Osteoblast (primary cell): Measurements from ENCODE around the gene ISCA1. TPM values are rescaled to one million over a fixed set of nuclear protein-coding genes. Genes with fewer than 3 reads are reported as not detected.

Source experiments
- DNase-seq: peaks from one replicate; pipeline ENCODE4 v3.0.0; 2011; ENCODE audit warnings: low spot score, mixed read lengths; ENCODE audit not compliant: insufficient read length; ENCODE audit errors: missing footprints
- H2AFZ ChIP-seq: 2 replicates; pipeline ENCODE4 v1.6.0; 2011; ENCODE audit warnings: mild to moderate bottlenecking, low read length
- H3K27ac ChIP-seq: 2 replicates; pipeline ENCODE4 v1.5.1; 2011; ENCODE audit warnings: mild to moderate bottlenecking, low read depth, low read length, moderate library complexity
- H3K27me3 ChIP-seq: 2 replicates; pipeline ENCODE4 v1.6.0; 2012; ENCODE audit warnings: mild to moderate bottlenecking, control low read depth, inconsistent platforms, low read length, moderate library complexity; ENCODE audit not compliant: insufficient read depth
- H3K36me3 ChIP-seq: 2 replicates; pipeline ENCODE4 v1.5.1; 2011; ENCODE audit warnings: mild to moderate bottlenecking, low read length, control low read depth, moderate library complexity; ENCODE audit not compliant: insufficient read depth
- H3K4me1 ChIP-seq: 2 replicates; pipeline ENCODE4 v1.5.1; 2011; ENCODE audit warnings: mild to moderate bottlenecking, low read length, control low read depth, moderate library complexity; ENCODE audit not compliant: insufficient read depth
- H3K4me2 ChIP-seq: 2 replicates; pipeline ENCODE4 v1.6.0; 2011; ENCODE audit warnings: mild to moderate bottlenecking, low read length; ENCODE audit not compliant: insufficient read depth
- H3K4me3 ChIP-seq: fragments of 200-600 bp; sonication (generic); 3 replicates; pipeline ENCODE4 v1.5.1; 2012; ENCODE audit warnings: mild to moderate bottlenecking, low read length, inconsistent platforms; ENCODE audit not compliant: insufficient read depth
- H3K79me2 ChIP-seq: 2 replicates; pipeline ENCODE4 v1.6.0; 2012; ENCODE audit warnings: mild to moderate bottlenecking, low read length, control low read depth, inconsistent platforms; ENCODE audit not compliant: insufficient read depth
- H3K9me3 ChIP-seq: 2 replicates; pipeline ENCODE4 v1.5.1; 2011; ENCODE audit warnings: low read depth, low read length, control low read depth
- H4K20me1 ChIP-seq: 2 replicates; pipeline ENCODE4 v1.6.0; 2012; ENCODE audit warnings: mild to moderate bottlenecking, low read length, control low read depth; ENCODE audit not compliant: insufficient read depth
- CTCF ChIP-seq: IDR thresholded peaks from 2 replicates; pipeline ENCODE4 v1.5.1; 2011; ENCODE audit warnings: mild to moderate bottlenecking, low read depth, low read length, moderate library complexity; ENCODE audit errors: extremely low read depth
- total RNA-seq: library from RNA; depleted of rRNA; stranded (reverse); fragments of >200 nt; gene quantifications from 2 replicates; pipeline ENCODE4 v1.2.3, GENCODE V29; 2012

The ISCA1 gene
- total RNA-seq, 1 donor: 34.7 TPM

- Histone ChIP-seq H3K27ac (no peak overlapping the region), H3K4me1 (peaks cover 6% of the 10 kb centered on the region), H2AFZ (no peak overlapping the region), H3K27me3 (no peaks in the 10 kb centered on the region), H3K36me3 (peaks cover 20% of the 10 kb centered on the region), H3K9me3 (no peaks in the 10 kb centered on the region), H3K4me2 (no peak overlapping the region), H3K79me2 (no peaks in the 10 kb centered on the region), H4K20me1 (no peaks in the 10 kb centered on the region), H3K4me3 (no peak overlapping the region)
- DNase-seq: no peak
- peak; percentile 35 for TF ChIP-seq CTCF
Measured at GRCh38 chr9:86287013-86287412, 4.7 kb upstream of the ISCA1 start.

GRCh38 chr9:86286278-86286677, 3.9 kb upstream of the ISCA1 start:
- no peaks in the 10 kb centered on the region for H3K27me3 ChIP-seq
- no peak overlapping the region for H2AFZ ChIP-seq
- H3K36me3 ChIP-seq: peaks cover 20% of the 10 kb centered on the region
- H3K79me2 ChIP-seq: peaks cover 7% of the 10 kb centered on the region
- no peak overlapping the region for H3K4me2 ChIP-seq
- H3K9me3 ChIP-seq: no peaks in the 10 kb centered on the region
- DNase-seq: no peak
- TF ChIP-seq CTCF: no peak
- H3K4me1 ChIP-seq: peaks cover 9% of the 10 kb centered on the region
- H4K20me1 ChIP-seq: no peaks in the 10 kb centered on the region
- H3K27ac ChIP-seq: no peak overlapping the region
- H3K4me3 ChIP-seq: no peak overlapping the region

DNA sequence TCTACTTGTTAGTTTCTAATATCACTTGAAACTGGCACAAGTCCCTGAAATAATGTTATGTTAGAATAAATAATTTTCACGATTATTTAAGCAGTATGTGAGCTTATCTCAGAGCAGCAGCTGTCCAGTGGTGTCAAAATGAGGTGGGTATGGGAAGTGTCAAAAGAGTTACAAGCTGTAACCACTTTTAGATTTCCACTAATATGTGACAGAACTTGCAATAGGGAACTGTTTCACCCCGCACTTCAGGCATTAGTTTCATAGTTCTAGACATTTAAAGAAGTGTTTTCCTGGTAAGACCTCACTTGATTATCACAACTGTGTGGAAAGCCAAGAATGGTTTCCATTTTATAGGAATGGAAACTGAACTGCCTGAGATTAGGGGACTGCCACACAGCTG, 2.9 kb upstream of the ISCA1 start:
- no peak for TF ChIP-seq CTCF
- Histone ChIP-seq H3K4me2 (no peak overlapping the region), H3K4me1 (peaks cover 16% of the 10 kb centered on the region), H3K9me3 (no peaks in the 10 kb centered on the region), H4K20me1 (no peaks in the 10 kb centered on the region), H3K27me3 (no peaks in the 10 kb centered on the region), H3K27ac (no peak overlapping the region), H3K36me3 (peaks cover 15% of the 10 kb centered on the region), H3K79me2 (peaks cover 16% of the 10 kb centered on the region), H3K4me3 (no peak overlapping the region), H2AFZ (no peak overlapping the region)
- no peak for DNase-seq

DNA sequence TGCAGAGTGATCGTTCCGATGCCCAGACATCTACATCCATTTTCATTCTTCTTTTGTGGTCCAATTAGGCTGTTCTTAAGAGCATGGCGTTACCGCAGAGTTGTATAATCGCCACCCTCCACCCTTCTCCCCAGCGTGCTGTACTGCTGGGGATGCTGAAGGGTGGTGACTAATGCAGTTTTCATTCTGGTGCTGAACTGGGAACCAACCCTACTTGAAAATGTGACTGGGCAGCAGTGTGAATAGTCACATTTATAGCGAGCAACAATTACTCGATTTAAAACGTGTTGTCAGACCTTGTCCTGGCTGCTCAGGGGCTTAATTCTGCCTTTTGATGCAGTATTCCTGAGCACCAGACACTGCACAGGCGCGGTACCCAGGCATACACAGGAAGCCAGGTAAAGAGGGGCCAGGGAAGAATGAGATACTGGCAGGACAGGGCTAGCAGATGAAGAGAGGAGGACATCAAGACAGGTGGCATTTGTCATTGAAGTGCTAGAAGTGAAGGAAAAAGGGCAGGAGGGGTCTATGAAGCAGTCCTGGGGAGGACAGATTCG, 719 bp upstream of the ISCA1 start:
- H3K79me2 ChIP-seq: peaks cover 36% of the 10 kb centered on the region
- no peaks in the 10 kb centered on the region for H3K9me3 ChIP-seq
- H4K20me1 ChIP-seq: no peaks in the 10 kb centered on the region
- peaks cover 6% of the 10 kb centered on the region for H3K36me3 ChIP-seq
- peak overlapping the region; percentile 83 for H3K4me2 ChIP-seq
- H3K4me3 ChIP-seq: peak overlapping the region; percentile 79
- peak overlapping the region; percentile 83 for H3K27ac ChIP-seq
- peak overlapping the region; percentile 75 for H2AFZ ChIP-seq
- peaks cover 16% of the 10 kb centered on the region for H3K4me1 ChIP-seq
- peak; percentile 94 for DNase-seq
- H3K27me3 ChIP-seq: no peaks in the 10 kb centered on the region
- no peak for TF ChIP-seq CTCF
